HG03025 (cell line): ENCODE results near the gene MISP3.
A peak's percentile ranks its signal among the peaks of the same experiment; 100 is the strongest.

Experiments used
- ATAC-seq: cut with Tn5 transposase; IDR thresholded peaks from one replicate; pipeline ENCODE4 v1.9.1; 2021; ENCODE audit warnings: mild to moderate bottlenecking, moderate library complexity; ENCODE audit not compliant: unreplicated experiment, low FRiP score

The MISP3 gene

GRCh38 chr19:14078411-14078810, 5.8 kb downstream of the MISP3 start:
- no peak for ATAC-seq

GRCh38 chr19:14080887-14081796, 8.6 kb downstream of the MISP3 start:
- ATAC-seq: peak; percentile 84

- no peak for ATAC-seq
Observed at GRCh38 chr19:14081797-14082674, 9.4 kb downstream of the MISP3 start.

GRCh38 chr19:14082675-14082960, 10.0 kb downstream of the MISP3 start:
- no peak for ATAC-seq

- ATAC-seq: no peak
Observed at GRCh38 chr19:14085309-14085995, 12.9 kb downstream of the MISP3 start, which contains the start of gene C19orf67. TSS of gene C19orf67 (minus strand) at chr19:14085783. CDS start at chr19:14085627, 156 bp downstream.

GRCh38 chr19:14086098-14086497, 13.5 kb downstream of the MISP3 start:
- no peak for ATAC-seq

GRCh38 chr19:14088634-14089411, 16.2 kb downstream of the MISP3 start:
- ATAC-seq: no peak

- ATAC-seq: no peak
Observed at GRCh38 chr19:14089412-14089661, 16.8 kb downstream of the MISP3 start.

GRCh38 chr19:14089662-14090508, 17.3 kb downstream of the MISP3 start:
- no peak for ATAC-seq

GRCh38 chr19:14090509-14091080, 18.0 kb downstream of the MISP3 start, which contains the start of gene SAMD1:
TSS of gene SAMD1 (minus strand) at chr19:14090751.
- peak; percentile 28 for ATAC-seq

GRCh38 chr19:14091081-14091812, 18.7 kb downstream of the MISP3 start:
- ATAC-seq: peak; percentile 63

GRCh38 chr19:14091813-14092462, 19.4 kb downstream of the MISP3 start:
- no peak for ATAC-seq

- ATAC-seq: no peak
Observed at GRCh38 chr19:14093117-14093823, 20.7 kb downstream of the MISP3 start.

GRCh38 chr19:14094854-14095253, 22.3 kb downstream of the MISP3 start:
- no peak for ATAC-seq

GRCh38 chr19:14096272-14096992, 23.8 kb downstream of the MISP3 start:
- no peak for ATAC-seq

GRCh38 chr19:14097532-14098151, 25.1 kb downstream of the MISP3 start:
- no peak for ATAC-seq
